ENCODE data around the gene FOXJ3.

FOXJ3 gene

DNA sequence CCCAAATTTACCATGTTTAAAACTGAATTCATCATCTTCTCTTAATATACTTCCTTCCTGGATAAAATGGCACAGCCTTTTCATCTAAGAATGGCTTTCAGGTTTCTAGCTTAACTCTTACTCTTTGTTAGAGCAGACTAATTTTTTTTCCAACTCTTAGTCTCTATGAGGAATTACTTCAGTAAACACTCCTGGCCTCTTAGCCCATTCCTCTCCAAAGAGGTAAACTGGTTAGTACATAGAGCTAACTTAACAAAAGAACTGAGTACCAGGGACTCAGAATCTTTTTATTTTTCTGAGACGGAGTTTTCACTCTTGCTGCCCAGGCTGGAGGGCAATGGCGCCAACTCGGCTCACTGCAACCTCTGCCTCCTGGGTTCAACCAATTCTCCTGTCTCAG lies 21.1 kb downstream of the FOXJ3 start:
- no peak for TF ChIP-seq POU2F2 (IDR thresholded peaks at IDR 0.05; ENCODE audit: low read depth, low read length)
- no peak for TF ChIP-seq POLR2A (IDR thresholded peaks at IDR 0.05; ENCODE audit: low read depth, low read length)
- no peak for TF ChIP-seq POLR2AphosphoS5 (IDR thresholded peaks at IDR 0.05; ENCODE audit: low read depth, low read length)
- TF ChIP-seq PAX5 (IDR thresholded peaks at IDR 0.05; ENCODE audit: insufficient read depth, low read length, severe bottlenecking), result no peak
- TF ChIP-seq SPI1 (IDR thresholded peaks at IDR 0.05; ENCODE audit: low read depth, low read length), result no peak
- no peak for TF ChIP-seq TAF1 (IDR thresholded peaks at IDR 0.05; ENCODE audit: low read depth, low read length)
- DNase-seq (ENCODE audit: insufficient read length, low spot score), result no peak
- no peak for FAIRE-seq

GRCh38 chr1:42312576-42313212 lies 22.3 kb downstream of the FOXJ3 start:
- TF ChIP-seq POLR2A (IDR thresholded peaks at IDR 0.05; ENCODE audit: low read depth, low read length) (no peak), POLR2AphosphoS5 (IDR thresholded peaks at IDR 0.05; ENCODE audit: low read depth, low read length) (no peak), POU2F2 (IDR thresholded peaks at IDR 0.05; ENCODE audit: low read depth, low read length) (no peak), PAX5 (IDR thresholded peaks at IDR 0.05; ENCODE audit: insufficient read depth, low read length, severe bottlenecking) (no peak)
- DNase-seq (ENCODE audit: insufficient read length, low spot score) (no peak), FAIRE-seq (no peak)

GRCh38 chr1:42311897-42312296 lies 23.1 kb downstream of the FOXJ3 start:
- FAIRE-seq (no peak), DNase-seq (ENCODE audit: insufficient read length, low spot score) (no peak)

DNA sequence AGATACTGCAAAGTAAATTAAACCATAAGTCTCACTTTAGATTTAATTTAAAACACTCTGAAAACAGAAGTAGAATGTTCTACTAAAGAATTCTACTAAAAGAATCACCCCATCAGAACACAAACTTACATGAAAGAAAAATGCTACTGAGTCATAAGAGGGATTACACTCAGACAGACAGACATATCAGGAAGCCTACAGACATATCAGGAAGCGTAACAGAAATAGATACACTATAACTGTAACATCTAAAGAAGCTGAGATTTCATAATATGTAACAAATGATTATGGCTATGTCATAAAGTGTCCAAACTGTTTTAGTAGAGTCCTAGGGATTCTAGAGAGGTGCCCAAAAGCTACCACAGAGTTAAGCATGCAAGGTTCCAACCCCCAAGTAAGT lies 23.9 kb downstream of the FOXJ3 start:
- FAIRE-seq (no peak), DNase-seq (ENCODE audit: insufficient read length, low spot score) (no peak)
- TF ChIP-seq TAF1 (IDR thresholded peaks at IDR 0.05; ENCODE audit: low read depth, low read length), result no peak
- no peak for TF ChIP-seq POU2F2 (IDR thresholded peaks at IDR 0.05; ENCODE audit: low read depth, low read length)
- no peak for TF ChIP-seq POLR2A (IDR thresholded peaks at IDR 0.05; ENCODE audit: low read depth, low read length)
- TF ChIP-seq PAX5 (IDR thresholded peaks at IDR 0.05; ENCODE audit: insufficient read depth, low read length, severe bottlenecking), result no peak
- no peak for TF ChIP-seq POLR2AphosphoS5 (IDR thresholded peaks at IDR 0.05; ENCODE audit: low read depth, low read length)
- TF ChIP-seq SPI1 (IDR thresholded peaks at IDR 0.05; ENCODE audit: low read depth, low read length), result no peak

More at GRCh38 chr1:42311897-42312296, 23.1 kb downstream of the FOXJ3 start:
- no peak for TF ChIP-seq POU2F2 (IDR thresholded peaks at IDR 0.05; ENCODE audit: low read depth, low read length)
- no peak for TF ChIP-seq SPI1 (IDR thresholded peaks at IDR 0.05; ENCODE audit: low read depth, low read length)
- no peak for TF ChIP-seq TAF1 (IDR thresholded peaks at IDR 0.05; ENCODE audit: low read depth, low read length)
- TF ChIP-seq PAX5 (IDR thresholded peaks at IDR 0.05; ENCODE audit: insufficient read depth, low read length, severe bottlenecking), result no peak
- no peak for TF ChIP-seq POLR2A (IDR thresholded peaks at IDR 0.05; ENCODE audit: low read depth, low read length)
- TF ChIP-seq POLR2AphosphoS5 (IDR thresholded peaks at IDR 0.05; ENCODE audit: low read depth, low read length), result no peak

GRCh38 chr1:42306977-42307376 lies 28.1 kb downstream of the FOXJ3 start:
- FAIRE-seq (no peak), DNase-seq (ENCODE audit: insufficient read length, low spot score) (no peak)
- no peak for TF ChIP-seq POLR2AphosphoS5 (IDR thresholded peaks at IDR 0.05; ENCODE audit: low read depth, low read length)
- no peak for TF ChIP-seq POU2F2 (IDR thresholded peaks at IDR 0.05; ENCODE audit: low read depth, low read length)
- no peak for TF ChIP-seq TAF1 (IDR thresholded peaks at IDR 0.05; ENCODE audit: low read depth, low read length)
- TF ChIP-seq SPI1 (IDR thresholded peaks at IDR 0.05; ENCODE audit: low read depth, low read length), result no peak
- TF ChIP-seq PAX5 (IDR thresholded peaks at IDR 0.05; ENCODE audit: insufficient read depth, low read length, severe bottlenecking), result no peak
- TF ChIP-seq POLR2A (IDR thresholded peaks at IDR 0.05; ENCODE audit: low read depth, low read length), result no peak

GRCh38 chr1:42305639-42306038 lies 29.4 kb downstream of the FOXJ3 start:
- FAIRE-seq (no peak), DNase-seq (ENCODE audit: insufficient read length, low spot score) (no peak)
- TF ChIP-seq POU2F2 (IDR thresholded peaks at IDR 0.05; ENCODE audit: low read depth, low read length), result no peak
- no peak for TF ChIP-seq PAX5 (IDR thresholded peaks at IDR 0.05; ENCODE audit: insufficient read depth, low read length, severe bottlenecking)
- TF ChIP-seq SPI1 (IDR thresholded peaks at IDR 0.05; ENCODE audit: low read depth, low read length), result no peak
- TF ChIP-seq TAF1 (IDR thresholded peaks at IDR 0.05; ENCODE audit: low read depth, low read length), result no peak
- no peak for TF ChIP-seq POLR2AphosphoS5 (IDR thresholded peaks at IDR 0.05; ENCODE audit: low read depth, low read length)
- TF ChIP-seq POLR2A (IDR thresholded peaks at IDR 0.05; ENCODE audit: low read depth, low read length), result no peak

GRCh38 chr1:42302034-42302433 lies 33.0 kb downstream of the FOXJ3 start:
- TF ChIP-seq POU2F2 (IDR thresholded peaks at IDR 0.05; ENCODE audit: low read depth, low read length), result no peak
- no peak for TF ChIP-seq POLR2A (IDR thresholded peaks at IDR 0.05; ENCODE audit: low read depth, low read length)
- no peak for TF ChIP-seq TAF1 (IDR thresholded peaks at IDR 0.05; ENCODE audit: low read depth, low read length)
- DNase-seq (ENCODE audit: insufficient read length, low spot score) (no peak), FAIRE-seq (no peak)

- DNase-seq (ENCODE audit: insufficient read length, low spot score) (no peak), FAIRE-seq (no peak)
- TF ChIP-seq POLR2AphosphoS5 (IDR thresholded peaks at IDR 0.05; ENCODE audit: low read depth, low read length) (no peak), TAF1 (IDR thresholded peaks at IDR 0.05; ENCODE audit: low read depth, low read length) (no peak), SPI1 (IDR thresholded peaks at IDR 0.05; ENCODE audit: low read depth, low read length) (no peak), POU2F2 (IDR thresholded peaks at IDR 0.05; ENCODE audit: low read depth, low read length) (no peak), PAX5 (IDR thresholded peaks at IDR 0.05; ENCODE audit: insufficient read depth, low read length, severe bottlenecking) (no peak), POLR2A (IDR thresholded peaks at IDR 0.05; ENCODE audit: low read depth, low read length) (no peak)
Observed at GRCh38 chr1:42298520-42298919, 36.5 kb downstream of the FOXJ3 start.

- DNase-seq (ENCODE audit: insufficient read length, low spot score) (no peak), FAIRE-seq (no peak)
Observed at GRCh38 chr1:42295816-42296215, 39.2 kb downstream of the FOXJ3 start.

DNA sequence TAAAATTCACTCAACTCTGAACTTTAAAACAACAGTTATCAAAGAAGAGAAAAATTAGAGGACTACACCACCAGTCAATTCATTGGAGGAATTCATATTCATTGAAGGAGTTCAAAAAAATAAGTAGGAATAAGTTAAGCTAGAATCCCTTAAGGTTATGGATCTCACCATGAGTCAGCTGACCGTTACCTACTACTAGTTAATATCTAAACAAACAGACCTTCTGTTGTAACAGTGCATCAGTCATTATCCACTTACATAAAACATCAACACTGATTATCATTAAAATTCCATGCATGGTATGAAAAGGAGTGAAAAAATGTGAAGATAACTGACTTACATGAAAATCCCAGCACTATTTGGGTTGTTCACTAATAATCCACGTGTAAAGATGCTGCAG lies 44.9 kb downstream of the FOXJ3 start:
- no peak for DNase-seq (ENCODE audit: insufficient read length, low spot score)
- TF ChIP-seq POLR2AphosphoS5 (IDR thresholded peaks at IDR 0.05; ENCODE audit: low read depth, low read length), result no peak
- no peak for TF ChIP-seq POU2F2 (IDR thresholded peaks at IDR 0.05; ENCODE audit: low read depth, low read length)
- TF ChIP-seq PAX5 (IDR thresholded peaks at IDR 0.05; ENCODE audit: insufficient read depth, low read length, severe bottlenecking), result no peak
- TF ChIP-seq SPI1 (IDR thresholded peaks at IDR 0.05; ENCODE audit: low read depth, low read length), result no peak
- TF ChIP-seq TAF1 (IDR thresholded peaks at IDR 0.05; ENCODE audit: low read depth, low read length), result no peak
- TF ChIP-seq POLR2A (IDR thresholded peaks at IDR 0.05; ENCODE audit: low read depth, low read length), result no peak
- FAIRE-seq, result no peak

More at GRCh38 chr1:42295816-42296215, 39.2 kb downstream of the FOXJ3 start:
- TF ChIP-seq POLR2AphosphoS5 (IDR thresholded peaks at IDR 0.05; ENCODE audit: low read depth, low read length) (no peak), POLR2A (IDR thresholded peaks at IDR 0.05; ENCODE audit: low read depth, low read length) (no peak), POU2F2 (IDR thresholded peaks at IDR 0.05; ENCODE audit: low read depth, low read length) (no peak), PAX5 (IDR thresholded peaks at IDR 0.05; ENCODE audit: insufficient read depth, low read length, severe bottlenecking) (no peak), SPI1 (IDR thresholded peaks at IDR 0.05; ENCODE audit: low read depth, low read length) (no peak), TAF1 (IDR thresholded peaks at IDR 0.05; ENCODE audit: low read depth, low read length) (no peak)
